Sigmoid colon (tissue), 7 donors: ENCODE data around the gene CHD1L. TPM values are rescaled to one million over a fixed set of nuclear protein-coding genes. Genes with fewer than 3 reads are reported as not detected.
"Not testable (repeated sequence)": the region's sequence is repeated elsewhere in the genome, so short reads cannot be mapped to it uniquely, and the experiment has no call there.

Experiments used
- DNase-seq: peaks from one replicate; pipeline ENCODE4 v3.0.0-alpha.2; 2019
- H3K27ac ChIP-seq, 4 donors: fragments of 200-600 bp; sonication (generic); one replicate each; pipeline ENCODE4 v1.5.1; 2016 to 2019; ENCODE audit warnings: mild to moderate bottlenecking in 1 of 4
- H3K27me3 ChIP-seq, 3 donors: fragments of 200-600 bp; sonication (generic); one replicate each; pipeline ENCODE4 v1.5.1; 2019; ENCODE audit warnings: mild to moderate bottlenecking in 1 of 3
- H3K36me3 ChIP-seq, 4 donors: fragments of 200-600 bp; sonication (generic); one replicate each; pipeline ENCODE4 v1.5.1; 2016 to 2019
- H3K4me1 ChIP-seq, 4 donors: fragments of 200-600 bp; sonication (generic); one replicate each; pipeline ENCODE4 v1.5.1; 2017 to 2019
- H3K4me3 ChIP-seq, 4 donors: fragments of 200-600 bp; sonication (generic); one replicate each; pipeline ENCODE4 v1.5.1; 2017 to 2019; ENCODE audit warnings: mild to moderate bottlenecking in 2 of 4, moderate library complexity in 1 of 4
- H3K9me3 ChIP-seq, 4 donors: fragments of 200-600 bp in 3 of 4; sonication (generic) in 3 of 4; one replicate each; pipeline versions ENCODE4 v1.5.1 to v1.6.1; 2013 to 2019
- EP300 ChIP-seq, 4 donors: sonication (generic); formaldehyde crosslinking; IDR thresholded peaks; one replicate each; pipeline ENCODE4 v1.6.1; 2017; ENCODE audit warnings: antibody characterized with exemption in 4 of 4
- POLR2A ChIP-seq, 2 donors: fragments of 450-650 bp; IDR thresholded peaks; one replicate each; pipeline ENCODE4 v1.6.1; 2016; ENCODE audit warnings: antibody characterized with exemption in 2 of 2, mild to moderate bottlenecking in 2 of 2, moderate library complexity in 2 of 2
- POLR2AphosphoS5 ChIP-seq, 4 donors: sonication (generic); formaldehyde crosslinking; IDR thresholded peaks; one replicate each; pipeline ENCODE4 v1.6.1; 2017; ENCODE audit warnings: antibody characterized with exemption in 4 of 4
- whole genome bisulfite sequencing, 2 donors: extraction: QIAGEN DNeasy Blood & Tissue Kit; methylation state at CpG; one replicate each; pipeline ENCODE4 v1.1.7; 2013; 5-methylcytosine and 5-hydroxymethylcytosine counted together
- intact Hi-C: fragments of 100-400 bp; cut with DNase I; formaldehyde crosslinking; loops from one replicate; pipeline ENCODE4 v1.15.1; 2023
- polyA plus RNA-seq, 3 donors: library from polyadenylated mRNA; stranded (reverse); fragments of 200-250 nt; gene quantifications; one replicate each; pipeline ENCODE4 v1.2.3, GENCODE V29; 2013
- total RNA-seq, 4 donors: library from RNA; depleted of rRNA; stranded (reverse); fragments of >200 nt; gene quantifications; one replicate each; pipeline ENCODE4 v1.1.0, GENCODE V29; 2016
- TF ChIP-seq, protein P1 (sequence below), 4 experiments: fragments of 450-650 bp in 3 of 4; fragments of 200-600 bp in 1 of 4; IDR thresholded peaks; one replicate each; pipeline ENCODE4 v1.5.1; 2016 to 2019; ENCODE audit warnings: antibody characterized with exemption in 4 of 4, mild to moderate bottlenecking in 3 of 4, moderate library complexity in 2 of 4
- donor health status: healthy with polysubstance abuse.
- donor health status: Bipolar disorder and iron deficiency.
- donor health status: healthy.

The CHD1L gene
- total and polyA plus RNA-seq, 7 donors, result 12.6 to 27.4 (median 20.6) TPM

DNA sequence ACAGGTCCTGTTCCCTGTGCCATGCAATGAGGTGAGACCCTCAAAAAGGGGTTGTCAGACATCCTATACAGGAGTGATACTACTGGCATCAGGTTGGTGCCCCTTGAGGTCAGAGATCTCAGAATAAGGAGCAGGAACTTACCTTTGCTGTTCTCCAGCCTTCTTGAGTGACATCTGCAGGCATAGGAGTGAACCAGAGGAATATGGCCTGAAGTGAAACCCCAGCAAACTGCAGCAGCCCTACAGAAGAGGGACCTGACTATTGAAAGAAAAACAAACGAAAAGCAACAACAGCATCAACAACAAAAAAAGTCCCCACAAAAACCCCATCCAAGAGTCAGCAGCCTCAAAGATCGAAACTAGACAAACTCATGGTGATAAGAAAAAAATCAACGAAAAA lies 74.5 kb downstream of the CHD1L start:
- 84 to 88% methylated on average over 3 of the region's 3 CpGs for WGBS, 2 donors
- H3K27ac ChIP-seq, result no peak overlapping the region
- H3K36me3 ChIP-seq, result no peaks in the 10 kb centered on the region
- no peak for DNase-seq
- no peaks in the 10 kb centered on the region for H3K9me3 ChIP-seq
- TF ChIP-seq POLR2AphosphoS5 (IDR thresholded peaks at IDR 0.05) (no peak), POLR2A (IDR thresholded peaks at IDR 0.05) (no peak), EP300 (IDR thresholded peaks at IDR 0.05) (no peak)
- TF ChIP-seq, protein P1, sequence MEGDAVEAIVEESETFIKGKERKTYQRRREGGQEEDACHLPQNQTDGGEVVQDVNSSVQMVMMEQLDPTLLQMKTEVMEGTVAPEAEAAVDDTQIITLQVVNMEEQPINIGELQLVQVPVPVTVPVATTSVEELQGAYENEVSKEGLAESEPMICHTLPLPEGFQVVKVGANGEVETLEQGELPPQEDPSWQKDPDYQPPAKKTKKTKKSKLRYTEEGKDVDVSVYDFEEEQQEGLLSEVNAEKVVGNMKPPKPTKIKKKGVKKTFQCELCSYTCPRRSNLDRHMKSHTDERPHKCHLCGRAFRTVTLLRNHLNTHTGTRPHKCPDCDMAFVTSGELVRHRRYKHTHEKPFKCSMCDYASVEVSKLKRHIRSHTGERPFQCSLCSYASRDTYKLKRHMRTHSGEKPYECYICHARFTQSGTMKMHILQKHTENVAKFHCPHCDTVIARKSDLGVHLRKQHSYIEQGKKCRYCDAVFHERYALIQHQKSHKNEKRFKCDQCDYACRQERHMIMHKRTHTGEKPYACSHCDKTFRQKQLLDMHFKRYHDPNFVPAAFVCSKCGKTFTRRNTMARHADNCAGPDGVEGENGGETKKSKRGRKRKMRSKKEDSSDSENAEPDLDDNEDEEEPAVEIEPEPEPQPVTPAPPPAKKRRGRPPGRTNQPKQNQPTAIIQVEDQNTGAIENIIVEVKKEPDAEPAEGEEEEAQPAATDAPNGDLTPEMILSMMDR (IDR thresholded peaks at IDR 0.05), result no peak
- H3K27me3 ChIP-seq, result no peaks in the 10 kb centered on the region
- no peak overlapping the region for H3K4me3 ChIP-seq
- intact Hi-C loops, result no loop called here
- H3K4me1 ChIP-seq, result no peaks in the 10 kb centered on the region

DNA sequence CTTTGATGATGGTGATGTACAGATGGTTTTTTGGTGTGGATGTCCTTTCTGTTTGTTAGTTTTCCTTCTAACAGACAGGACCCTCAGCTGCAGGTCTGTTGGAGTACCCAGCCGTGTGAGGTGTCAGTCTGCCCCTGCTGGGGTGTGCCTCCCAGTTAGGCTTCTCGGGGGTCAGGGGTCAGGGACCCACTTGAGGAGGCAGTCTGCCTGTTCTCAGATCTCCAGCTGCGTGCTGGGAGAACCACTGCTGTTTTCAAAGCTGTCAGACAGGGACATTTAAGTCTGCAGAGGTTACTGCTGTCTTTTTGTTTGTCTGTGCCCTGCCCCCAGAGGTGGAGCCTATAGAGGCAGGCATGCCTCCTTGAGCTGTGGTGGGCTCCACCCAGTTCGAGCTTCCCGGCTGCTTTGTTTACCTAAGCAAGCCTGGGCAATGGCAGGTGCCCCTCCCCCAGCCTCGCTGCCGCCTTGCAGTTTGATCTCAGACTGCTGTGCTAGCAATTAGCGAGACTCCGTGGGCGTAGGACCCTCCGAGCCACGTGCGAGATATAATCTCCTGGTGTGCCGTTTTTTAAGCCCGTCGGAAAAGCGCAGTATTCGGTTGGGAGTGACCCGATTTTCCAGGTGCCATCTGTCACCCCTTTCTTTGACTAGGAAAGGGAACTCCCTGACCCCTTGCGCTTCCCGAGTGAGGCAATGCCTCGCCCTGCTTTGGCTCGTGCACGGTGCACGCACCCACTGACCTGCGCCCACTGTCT lies 84.6 kb downstream of the CHD1L start:
- intact Hi-C loops, H3K27me3 ChIP-seq, H3K9me3 ChIP-seq, H3K4me3 ChIP-seq, H3K36me3 ChIP-seq, H3K4me1 ChIP-seq, DNase-seq, H3K27ac ChIP-seq: not testable (repeated sequence)
- WGBS, 2 donors, result 36 to 63% methylated on average over 24 to 26 of the region's 26 CpGs

DNA sequence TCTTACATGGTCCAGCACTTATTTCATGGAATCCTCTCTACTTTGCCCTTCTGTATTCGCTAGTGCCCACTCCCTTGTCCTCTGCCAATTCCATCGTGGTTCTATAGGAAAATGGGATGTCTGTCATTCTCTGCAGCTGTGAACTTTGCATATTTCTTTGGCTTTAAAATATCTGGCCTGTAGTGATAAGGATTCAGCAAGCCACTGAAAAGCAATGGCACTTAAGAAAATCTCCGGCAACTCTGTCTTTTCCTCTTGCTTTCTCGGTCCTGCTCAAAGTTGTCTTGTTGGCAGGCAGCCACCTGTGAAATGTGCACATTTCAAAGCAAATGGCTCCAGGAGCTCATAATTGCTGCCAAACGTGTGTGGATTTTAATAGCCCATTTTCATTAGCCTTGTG lies 91.8 kb downstream of the CHD1L start:
- no peaks in the 10 kb centered on the region for H3K27me3 ChIP-seq
- no peaks in the 10 kb centered on the region for H3K4me1 ChIP-seq
- no peak overlapping the region for H3K4me3 ChIP-seq
- 35 to 55% methylated on average over 5 of the region's 5 CpGs for WGBS, 2 donors
- DNase-seq, result no peak
- no peaks in the 10 kb centered on the region for H3K9me3 ChIP-seq
- no peaks in the 10 kb centered on the region for H3K36me3 ChIP-seq
- TF ChIP-seq POLR2A (IDR thresholded peaks at IDR 0.05) (no peak), EP300 (IDR thresholded peaks at IDR 0.05) (no peak), POLR2AphosphoS5 (IDR thresholded peaks at IDR 0.05) (no peak)
- TF ChIP-seq, protein P1 (IDR thresholded peaks at IDR 0.05), result no peak
- no peak overlapping the region for H3K27ac ChIP-seq
- intact Hi-C loops, result no loop called here

DNA sequence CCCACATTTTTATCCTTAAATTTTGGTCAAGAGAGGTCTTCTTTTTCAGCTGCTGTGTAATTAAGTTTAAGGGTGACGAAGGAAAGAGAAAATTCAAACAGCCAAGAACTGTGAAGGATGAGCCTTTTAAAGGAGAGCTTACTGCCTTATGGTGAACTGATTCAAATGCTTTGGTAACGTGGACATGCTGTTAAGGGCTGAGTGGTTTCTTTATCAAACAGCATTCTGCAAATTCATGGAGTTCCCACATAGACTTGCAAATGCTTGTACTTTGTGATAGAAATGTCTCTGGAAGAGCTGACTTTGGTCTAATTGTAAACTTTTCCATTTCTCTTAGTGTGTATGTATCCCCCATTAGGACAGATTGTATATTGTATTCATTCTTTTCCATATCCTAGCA lies 93.8 kb downstream of the CHD1L start:
- DNase-seq, result no peak
- Histone ChIP-seq H3K36me3 (no peaks in the 10 kb centered on the region), H3K4me3 (no peak overlapping the region), H3K9me3 (no peaks in the 10 kb centered on the region), H3K27me3 (no peaks in the 10 kb centered on the region), H3K27ac (no peak overlapping the region), H3K4me1 (no peaks in the 10 kb centered on the region)
- WGBS, 2 donors, result 77 to 79% methylated on average over 2 of the region's 2 CpGs
- intact Hi-C loops, result no loop called here
- TF ChIP-seq EP300 (IDR thresholded peaks at IDR 0.05) (no peak), POLR2A (IDR thresholded peaks at IDR 0.05) (no peak), POLR2AphosphoS5 (IDR thresholded peaks at IDR 0.05) (no peak)
- TF ChIP-seq, protein P1 (IDR thresholded peaks at IDR 0.05), result no peak

DNA sequence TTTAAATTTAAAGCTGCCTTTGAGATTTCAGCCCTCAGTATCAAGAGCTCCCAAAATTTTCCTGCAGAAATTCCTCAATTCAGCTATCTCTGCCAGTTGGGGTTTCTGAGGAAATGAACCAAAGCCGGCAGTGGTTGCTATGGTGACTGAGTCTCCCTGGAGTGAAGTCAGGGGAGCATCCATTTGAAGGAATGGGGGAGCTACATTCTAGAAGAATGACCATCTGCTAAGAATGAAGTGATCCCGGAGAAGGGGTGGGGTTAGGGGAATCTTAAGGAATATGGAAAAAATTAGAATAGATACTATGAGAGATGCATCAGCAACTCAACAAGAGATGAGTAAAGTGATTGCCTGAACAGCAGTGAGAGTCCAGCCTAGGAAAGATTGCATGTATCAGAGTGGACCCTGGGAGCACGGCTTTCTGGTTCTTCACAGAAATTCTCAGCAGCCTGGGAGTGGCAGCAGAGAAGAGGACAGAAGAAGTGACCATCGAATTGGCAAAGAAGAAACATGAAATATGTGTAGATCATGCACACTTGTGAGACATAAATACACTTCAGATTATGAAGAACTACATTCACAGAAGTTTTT lies 94.7 kb downstream of the CHD1L start:
- Histone ChIP-seq H3K9me3 (no peaks in the 10 kb centered on the region), H3K36me3 (no peaks in the 10 kb centered on the region), H3K4me1 (no peaks in the 10 kb centered on the region), H3K27me3 (no peaks in the 10 kb centered on the region), H3K27ac (no peak overlapping the region), H3K4me3 (no peak overlapping the region)
- 40% methylated on average over 4 of the region's 4 CpGs for WGBS, 2 donors
- DNase-seq, result no peak
- intact Hi-C loops, result no loop called here
- TF ChIP-seq POLR2A (IDR thresholded peaks at IDR 0.05), result no peak
- TF ChIP-seq POLR2AphosphoS5 (IDR thresholded peaks at IDR 0.05), result no peak
